MM.1S (cell line): Measurements from ENCODE around the gene C17orf58.

Source experiments
- DNase-seq: peaks from one replicate; pipeline ENCODE4 v3.0.0-alpha.2; 2015
- H2AFZ ChIP-seq: fragments of 300-600 bp; sonication (generic); 2 replicates; pipeline ENCODE4 v1.6.0; 2016; ENCODE audit warnings: antibody characterized with exemption, low read length
- H3F3A ChIP-seq: fragments of 300-600 bp; sonication (generic); 2 replicates; pipeline ENCODE4 v1.6.1; 2016; ENCODE audit warnings: mild to moderate bottlenecking, antibody characterized with exemption, low read length, moderate library complexity, mixed read lengths; ENCODE audit not compliant: insufficient read depth
- H3K27ac ChIP-seq: fragments of 300-600 bp; sonication (generic); 2 replicates; pipeline ENCODE4 v1.5.1; 2016; ENCODE audit warnings: mild to moderate bottlenecking, low read length
- H3K27me3 ChIP-seq: fragments of 300-600 bp; sonication (generic); replicated peaks from 2 replicates; pipeline ENCODE4 v1.6.0; 2016; ENCODE audit warnings: low read length; ENCODE audit not compliant: insufficient read depth
- H3K36me3 ChIP-seq: fragments of 300-600 bp; sonication (generic); replicated peaks from 2 replicates; pipeline ENCODE4 v1.6.1; 2016; ENCODE audit warnings: mild to moderate bottlenecking, low read length, mixed read lengths; ENCODE audit not compliant: insufficient read depth
- H3K4me1 ChIP-seq: fragments of 300-600 bp; sonication (generic); 2 replicates; pipeline ENCODE4 v1.6.1; 2016; ENCODE audit warnings: low read length, mixed read lengths
- H3K4me2 ChIP-seq: fragments of 300-600 bp; sonication (generic); 2 replicates; pipeline ENCODE4 v1.6.0; 2016; ENCODE audit warnings: low read depth, low read length
- H3K4me3 ChIP-seq: fragments of 300-600 bp; sonication (generic); 2 replicates; pipeline ENCODE4 v1.5.1; 2016; ENCODE audit warnings: low read length, mixed read lengths
- H3K79me2 ChIP-seq: fragments of 300-600 bp; sonication (generic); 2 replicates; pipeline ENCODE4 v1.6.1; 2016; ENCODE audit warnings: mixed run types, low read length, mixed read lengths
- H3K9ac ChIP-seq: fragments of 300-600 bp; sonication (generic); 2 replicates; pipeline ENCODE4 v1.6.1; 2016; ENCODE audit warnings: low read length, mixed read lengths
- H3K9me2 ChIP-seq: fragments of 300-600 bp; sonication (generic); replicated peaks from 2 replicates; pipeline ENCODE4 v1.6.1; 2016; ENCODE audit warnings: mild to moderate bottlenecking, low read length, mixed read lengths; ENCODE audit not compliant: insufficient read depth
- H3K9me3 ChIP-seq: fragments of 300-600 bp; sonication (generic); replicated peaks from 2 replicates; pipeline ENCODE4 v1.6.1; 2016; ENCODE audit warnings: mild to moderate bottlenecking, low read length, mixed read lengths; ENCODE audit not compliant: insufficient read depth
- H4K20me1 ChIP-seq: fragments of 300-600 bp; sonication (generic); 2 replicates; pipeline ENCODE4 v1.6.1; 2016; ENCODE audit warnings: mild to moderate bottlenecking, low read length, moderate library complexity, mixed read lengths; ENCODE audit not compliant: insufficient read depth
- CTCF ChIP-seq: fragments of 300-600 bp; sonication (generic); IDR thresholded peaks from 2 replicates; pipeline ENCODE4 v1.5.1; 2016; ENCODE audit warnings: antibody characterized with exemption, low read length, mixed read lengths
- EZH2 ChIP-seq: fragments of 300-600 bp; sonication (generic); optimal IDR thresholded peaks from 2 replicates; pipeline ENCODE3; 2017; ENCODE audit warnings: low read depth, mild to moderate bottlenecking, antibody characterized with exemption, low read length, mixed read lengths
- EZH2phosphoT487 ChIP-seq: fragments of 300-600 bp; sonication (generic); IDR thresholded peaks from 2 replicates; pipeline ENCODE4 v1.6.1; 2018; ENCODE audit warnings: antibody characterized with exemption, low read length

Gene C17orf58

DNA sequence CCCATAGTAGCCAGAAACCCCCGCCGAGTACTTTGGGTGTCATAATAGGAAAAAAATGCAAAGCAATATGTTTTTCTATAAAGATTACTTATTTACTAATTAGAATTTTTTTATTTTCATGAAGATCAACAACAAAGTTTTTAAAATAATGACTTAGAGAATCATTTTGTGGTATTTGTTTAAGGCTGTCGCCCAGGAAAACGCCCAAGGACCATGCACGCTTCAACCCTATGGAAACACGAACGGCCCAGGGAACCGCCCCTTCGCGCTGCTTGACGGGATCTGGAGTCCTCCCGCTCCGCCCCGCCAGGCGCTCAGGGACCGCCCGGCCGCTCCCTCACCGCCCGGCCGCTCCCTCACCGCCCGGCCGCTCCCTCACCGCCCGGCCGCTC is 38.9 kb upstream of the C17orf58 start:
- Histone ChIP-seq H3K27ac (no peak overlapping the region), H3K4me1 (peaks cover 14% of the 10 kb centered on the region), H3K79me2 (peaks cover 42% of the 10 kb centered on the region), H3K9me2 (no peaks in the 10 kb centered on the region), H2AFZ (no peak overlapping the region), H3K4me3 (peak overlapping the region; percentile 27; the same call in 1 of the 2 replicates), H3K4me2 (peak overlapping the region; percentile 60), H3F3A (no peaks in the 10 kb centered on the region), H3K9me3 (no peaks in the 10 kb centered on the region), H3K36me3 (peaks cover 11% of the 10 kb centered on the region), H4K20me1 (no peaks in the 10 kb centered on the region), H3K27me3 (no peaks in the 10 kb centered on the region), H3K9ac (peak overlapping the region; percentile 14; the same call in 1 of the 2 replicates)
- DNase-seq, result no peak
- TF ChIP-seq EZH2, result no peak
- TF ChIP-seq CTCF, result no peak

- H2AFZ ChIP-seq, result no peak overlapping the region
- peaks cover 14% of the 10 kb centered on the region for H3K4me1 ChIP-seq
- no peak for DNase-seq
- TF ChIP-seq EZH2phosphoT487 (no peak), EZH2 (no peak), CTCF (no peak)
- H3K27me3 ChIP-seq, result no peaks in the 10 kb centered on the region
- no peaks in the 10 kb centered on the region for H3K9me2 ChIP-seq
- peaks cover 11% of the 10 kb centered on the region for H3K36me3 ChIP-seq
- H3K4me2 ChIP-seq, result peak overlapping the region; percentile 60; the same call in 1 of the 2 replicates
- H3K27ac ChIP-seq, result no peak overlapping the region
- peaks cover 38% of the 10 kb centered on the region for H3K79me2 ChIP-seq
- no peaks in the 10 kb centered on the region for H4K20me1 ChIP-seq
- no peaks in the 10 kb centered on the region for H3K9me3 ChIP-seq
- H3K9ac ChIP-seq, result no peak overlapping the region
- H3F3A ChIP-seq, result no peaks in the 10 kb centered on the region
- no peak overlapping the region for H3K4me3 ChIP-seq
Observed at GRCh38 chr17:68034452-68034776, 38.1 kb upstream of the C17orf58 start.

DNA sequence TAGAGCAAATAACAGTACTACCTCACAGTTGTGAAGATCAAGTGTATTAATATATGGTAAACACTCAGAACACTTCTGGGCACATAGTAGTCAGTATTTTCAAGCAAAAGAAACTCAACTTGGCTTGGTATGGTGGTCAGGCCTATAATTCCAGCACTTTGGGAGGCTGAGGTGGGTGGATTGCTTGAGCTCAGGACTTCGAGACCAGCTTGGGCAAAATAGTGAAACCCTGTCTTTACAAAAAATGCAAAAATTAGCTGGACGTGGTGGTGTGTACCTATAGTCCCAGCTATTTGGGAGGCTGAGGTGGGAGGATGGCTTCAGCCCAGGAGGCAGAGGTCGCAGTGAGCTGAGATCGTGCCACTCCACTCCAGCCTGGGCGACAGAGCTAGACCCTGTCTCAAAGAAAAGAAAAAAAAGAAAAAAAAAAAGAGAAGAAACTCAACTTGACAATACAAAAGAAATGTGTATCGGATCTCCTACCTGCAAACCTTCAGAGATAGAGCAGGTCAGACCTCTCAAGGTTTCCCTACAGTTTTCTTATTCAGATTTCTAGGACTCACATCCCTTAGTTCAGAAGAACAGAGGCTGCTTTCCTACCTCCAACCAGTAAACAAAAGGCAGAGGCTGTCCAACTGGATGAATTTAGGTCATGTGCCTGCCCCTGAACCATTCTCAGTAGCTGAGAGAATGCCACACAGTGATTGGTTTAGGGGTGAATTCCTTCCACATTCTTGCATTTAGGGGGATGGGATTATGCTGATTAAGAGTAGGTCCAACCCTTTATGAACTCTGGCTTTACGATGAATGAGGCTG is 37.6 kb upstream of the C17orf58 start:
- Histone ChIP-seq H3K4me3 (no peak overlapping the region), H3F3A (no peaks in the 10 kb centered on the region), H3K27me3 (no peaks in the 10 kb centered on the region), H4K20me1 (no peaks in the 10 kb centered on the region), H3K4me2 (no peak overlapping the region), H3K36me3 (peaks cover 6% of the 10 kb centered on the region), H2AFZ (peak overlapping the region; percentile 36; the same call in 1 of the 2 replicates), H3K9me3 (no peaks in the 10 kb centered on the region), H3K9me2 (no peaks in the 10 kb centered on the region), H3K79me2 (peaks cover 34% of the 10 kb centered on the region), H3K27ac (no peak overlapping the region), H3K4me1 (peaks cover 14% of the 10 kb centered on the region), H3K9ac (no peak overlapping the region)
- no peak for DNase-seq
- no peak for TF ChIP-seq EZH2phosphoT487
- TF ChIP-seq CTCF, result no peak
- no peak for TF ChIP-seq EZH2
